ENCODE results near the gene ZNF554. TPM values are rescaled to one million over a fixed set of nuclear protein-coding genes. Genes with fewer than 3 reads are reported as not detected.

Gene ZNF554
- total RNA-seq, 2 donors from 2014 or later, result 8.4 to 9.2 TPM

DNA sequence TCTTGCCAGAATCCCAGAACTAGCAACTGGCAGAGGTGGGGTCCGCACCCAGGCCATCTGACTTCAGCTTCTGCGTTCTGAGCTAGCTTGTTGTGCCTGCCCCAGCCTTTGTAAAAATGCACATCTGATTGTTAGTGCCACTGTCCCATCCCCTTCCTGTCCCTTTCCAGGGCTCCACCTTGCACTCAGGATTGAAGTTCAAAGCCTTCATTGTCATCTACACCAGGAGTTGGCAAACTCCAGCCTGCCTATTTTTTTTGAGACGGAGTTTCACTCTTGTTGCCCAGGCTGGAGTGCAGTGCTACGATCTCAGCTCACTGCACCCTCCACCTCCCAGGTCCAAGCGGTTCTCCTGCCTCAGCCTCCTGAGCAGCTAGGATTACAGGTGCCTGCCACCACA lies 31.4 kb upstream of the ZNF554 start:
- Histone ChIP-seq H3K9me3 (ENCODE audit: control insufficient read depth, low read length) (no peaks in the 10 kb centered on the region), H3K4me1 (ENCODE audit: control insufficient read depth, insufficient read depth, low read length) (no peaks in the 10 kb centered on the region), H3K27me3 (ENCODE audit: control insufficient read depth, insufficient read depth, low read length, poor library complexity, severe bottlenecking) (no peaks in the 10 kb centered on the region), H3K36me3 (ENCODE audit: control insufficient read depth, insufficient read depth, low read length) (peaks cover 15% of the 10 kb centered on the region), H3K27ac (ENCODE audit: low read depth, low read length) (no peak overlapping the region), H3K4me3 (ENCODE audit: low read length) (no peak overlapping the region), H3K9ac (ENCODE audit: extremely low read depth, low read length, poor library complexity, severe bottlenecking) (no peak overlapping the region)
- Mint-ChIP-seq H3K4me1 (peaks cover 3% of the 10 kb centered on the region), H3K27ac (no peak overlapping the region), H3K36me3 (ENCODE audit: low read depth) (peaks cover 24% of the 10 kb centered on the region), H3K9me3 (peaks cover 4% of the 10 kb centered on the region), H3K4me3 (no peak overlapping the region), H3K27me3 (ENCODE audit: insufficient read depth) (no peaks in the 10 kb centered on the region)
- WGBS, 2 experiments (ENCODE audit: insufficient coverage in 1 of 2, insufficient read length in 1 of 2), result 90 to 94% methylated on average over 5 of the region's 5 CpGs
- no peak for DNase-seq
- TF ChIP-seq, protein P1, sequence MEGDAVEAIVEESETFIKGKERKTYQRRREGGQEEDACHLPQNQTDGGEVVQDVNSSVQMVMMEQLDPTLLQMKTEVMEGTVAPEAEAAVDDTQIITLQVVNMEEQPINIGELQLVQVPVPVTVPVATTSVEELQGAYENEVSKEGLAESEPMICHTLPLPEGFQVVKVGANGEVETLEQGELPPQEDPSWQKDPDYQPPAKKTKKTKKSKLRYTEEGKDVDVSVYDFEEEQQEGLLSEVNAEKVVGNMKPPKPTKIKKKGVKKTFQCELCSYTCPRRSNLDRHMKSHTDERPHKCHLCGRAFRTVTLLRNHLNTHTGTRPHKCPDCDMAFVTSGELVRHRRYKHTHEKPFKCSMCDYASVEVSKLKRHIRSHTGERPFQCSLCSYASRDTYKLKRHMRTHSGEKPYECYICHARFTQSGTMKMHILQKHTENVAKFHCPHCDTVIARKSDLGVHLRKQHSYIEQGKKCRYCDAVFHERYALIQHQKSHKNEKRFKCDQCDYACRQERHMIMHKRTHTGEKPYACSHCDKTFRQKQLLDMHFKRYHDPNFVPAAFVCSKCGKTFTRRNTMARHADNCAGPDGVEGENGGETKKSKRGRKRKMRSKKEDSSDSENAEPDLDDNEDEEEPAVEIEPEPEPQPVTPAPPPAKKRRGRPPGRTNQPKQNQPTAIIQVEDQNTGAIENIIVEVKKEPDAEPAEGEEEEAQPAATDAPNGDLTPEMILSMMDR (conservative IDR thresholded peaks at IDR 0.05), result no peak

DNA sequence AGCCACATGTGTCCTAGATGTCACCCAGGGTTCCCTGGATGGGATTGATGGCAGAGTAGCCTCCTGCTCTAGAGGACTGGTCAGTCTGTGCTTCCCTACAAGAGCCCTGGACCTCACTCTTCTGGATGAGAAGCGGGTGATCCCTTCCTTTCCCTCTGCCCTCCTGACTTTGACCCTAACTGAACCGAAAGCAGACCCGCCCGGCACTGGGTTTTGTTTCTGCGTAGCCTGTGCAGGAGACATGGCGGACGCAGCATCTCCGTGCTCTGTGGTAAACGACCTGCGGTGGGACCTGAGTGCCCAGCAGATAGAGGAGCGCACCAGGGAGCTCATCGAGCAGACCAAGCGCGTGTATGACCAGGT lies 29.5 kb upstream of the ZNF554 start:
- TF ChIP-seq, protein P1 (conservative IDR thresholded peaks at IDR 0.05), result no peak
- DNase-seq, result no peak
- no peak overlapping the region for H3K9ac ChIP-seq (ENCODE audit: extremely low read depth, low read length, poor library complexity, severe bottlenecking)

DNA sequence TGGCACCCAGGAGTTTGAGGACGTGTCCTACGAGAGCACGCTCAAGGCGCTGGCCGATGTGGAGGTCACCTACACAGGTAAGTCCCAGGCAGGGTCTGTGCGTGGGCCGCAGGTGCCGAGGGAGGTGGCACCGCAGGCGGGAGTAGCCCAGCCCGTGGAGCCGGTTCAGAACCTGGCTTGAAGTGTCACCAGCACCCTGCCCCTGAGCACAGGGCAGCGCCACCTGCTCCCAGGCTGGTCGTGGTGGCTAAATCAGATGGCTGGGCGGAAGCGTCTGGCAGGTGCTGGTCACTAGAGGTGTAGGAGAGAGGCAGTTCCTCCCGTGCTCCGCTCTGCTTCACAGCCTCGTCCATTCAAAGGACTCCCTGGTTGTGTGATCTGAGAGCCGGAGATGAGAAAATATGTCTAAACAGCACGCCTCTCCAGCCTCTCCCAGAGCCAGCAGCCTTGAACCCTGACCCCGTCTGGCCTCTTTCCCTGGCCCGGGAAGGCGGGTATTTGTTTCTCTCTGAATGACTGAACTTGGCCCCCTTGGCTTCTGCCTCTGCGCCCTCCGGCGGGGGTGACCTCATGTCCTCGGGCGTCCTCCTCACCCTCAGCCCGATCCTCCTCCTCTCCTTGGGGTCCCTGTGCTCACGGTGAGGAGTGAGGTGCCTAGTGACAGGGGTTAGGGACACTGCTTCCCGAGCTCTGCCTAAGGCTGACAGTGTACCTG lies 29.0 kb upstream of the ZNF554 start:
- 95 to 97% methylated on average over 25 to 32 of the region's 32 CpGs for WGBS, 2 experiments (ENCODE audit: insufficient coverage in 1 of 2, insufficient read length in 1 of 2)
- no peak overlapping the region for H3K4me3 Mint-ChIP-seq
- H3K36me3 Mint-ChIP-seq (ENCODE audit: low read depth), result peaks cover 47% of the 10 kb centered on the region

More for the DNA sequence above, 29.5 kb upstream of the ZNF554 start:
- Histone ChIP-seq H3K9me3 (ENCODE audit: control insufficient read depth, low read length) (no peaks in the 10 kb centered on the region), H3K36me3 (ENCODE audit: control insufficient read depth, insufficient read depth, low read length) (peaks cover 24% of the 10 kb centered on the region), H3K4me3 (ENCODE audit: low read length) (no peak overlapping the region), H3K27ac (ENCODE audit: low read depth, low read length) (no peak overlapping the region), H3K27me3 (ENCODE audit: control insufficient read depth, insufficient read depth, low read length, poor library complexity, severe bottlenecking) (no peaks in the 10 kb centered on the region), H3K4me1 (ENCODE audit: control insufficient read depth, insufficient read depth, low read length) (no peaks in the 10 kb centered on the region)
- H3K4me3 Mint-ChIP-seq, result no peak overlapping the region
- no peaks in the 10 kb centered on the region for H3K9me3 Mint-ChIP-seq
- WGBS, 2 experiments (ENCODE audit: insufficient coverage in 1 of 2, insufficient read length in 1 of 2), result 92 to 93% methylated on average over 14 of the region's 14 CpGs
- H3K27me3 Mint-ChIP-seq (ENCODE audit: insufficient read depth), result no peaks in the 10 kb centered on the region
- H3K27ac Mint-ChIP-seq, result no peak overlapping the region
- H3K4me1 Mint-ChIP-seq, result no peaks in the 10 kb centered on the region
- H3K36me3 Mint-ChIP-seq (ENCODE audit: low read depth), result peaks cover 41% of the 10 kb centered on the region

More for the DNA sequence above, 29.0 kb upstream of the ZNF554 start:
- Histone ChIP-seq H3K9me3 (ENCODE audit: control insufficient read depth, low read length) (no peaks in the 10 kb centered on the region), H3K9ac (ENCODE audit: extremely low read depth, low read length, poor library complexity, severe bottlenecking) (no peak overlapping the region), H3K4me3 (ENCODE audit: low read length) (no peak overlapping the region), H3K36me3 (ENCODE audit: control insufficient read depth, insufficient read depth, low read length) (peaks cover 29% of the 10 kb centered on the region), H3K27me3 (ENCODE audit: control insufficient read depth, insufficient read depth, low read length, poor library complexity, severe bottlenecking) (no peaks in the 10 kb centered on the region), H3K27ac (ENCODE audit: low read depth, low read length) (no peak overlapping the region), H3K4me1 (ENCODE audit: control insufficient read depth, insufficient read depth, low read length) (no peaks in the 10 kb centered on the region)
- Mint-ChIP-seq H3K4me1 (no peaks in the 10 kb centered on the region), H3K27me3 (ENCODE audit: insufficient read depth) (no peaks in the 10 kb centered on the region), H3K27ac (no peak overlapping the region), H3K9me3 (no peaks in the 10 kb centered on the region)
- TF ChIP-seq, protein P1 (conservative IDR thresholded peaks at IDR 0.05), result no peak
- DNase-seq, result no peak

Measured in endodermal cell (in vitro differentiated cells).